Lung (tissue), 12 donors: ENCODE results near the gene PCSK6. TPM values are rescaled to one million over a fixed set of nuclear protein-coding genes. Genes with fewer than 3 reads are reported as not detected.

Source experiments
- ATAC-seq: fragments of 200-7000 bp; cut with Tn5 transposase; one replicate; pipeline ENCODE4 v1.9.1; 2020; ENCODE audit warnings: moderate number of reproducible peaks; ENCODE audit not compliant: insufficient read depth, low FRiP score
- DNase-seq, 3 donors: peaks; one replicate each; pipeline ENCODE4 v3.0.0-alpha.2; 2013 to 2017
- H3K27ac ChIP-seq, 2 donors: one replicate each; pipeline ENCODE4 v1.5.1; 2013; ENCODE audit warnings: mild to moderate bottlenecking in 2 of 2, moderate library complexity in 2 of 2, control low read depth in 1 of 2, inconsistent platforms in 1 of 2, low read depth in 1 of 2, low read length in 1 of 2
- H3K27me3 ChIP-seq, 3 donors: one replicate each; pipeline ENCODE4 v1.5.1; 2013; ENCODE audit warnings: low read length in 2 of 3; ENCODE audit not compliant: control insufficient read depth in 3 of 3, insufficient read depth in 3 of 3
- H3K36me3 ChIP-seq, 4 donors: one replicate each; pipeline ENCODE4 v1.5.1; 2013; ENCODE audit warnings: low read length in 4 of 4, mild to moderate bottlenecking in 1 of 4, moderate library complexity in 1 of 4; ENCODE audit not compliant: control insufficient read depth in 4 of 4, insufficient read depth in 4 of 4
- H3K4me1 ChIP-seq, 5 donors: one replicate each; pipeline ENCODE4 v1.5.1; 2013; ENCODE audit warnings: low read length in 5 of 5, mild to moderate bottlenecking in 2 of 5, moderate library complexity in 1 of 5; ENCODE audit not compliant: control insufficient read depth in 5 of 5, insufficient read depth in 5 of 5
- H3K4me3 ChIP-seq: one replicate; pipeline ENCODE4 v1.5.1; 2013; ENCODE audit warnings: mild to moderate bottlenecking, control low read depth, moderate library complexity
- H3K9ac ChIP-seq, 2 donors: one replicate each; pipeline ENCODE4 v1.5.1; 2013; ENCODE audit warnings: low read length in 2 of 2, control low read depth in 1 of 2; ENCODE audit not compliant: insufficient read depth in 1 of 2
- H3K9me3 ChIP-seq, 4 donors: one replicate each; pipeline ENCODE4 v1.5.1; 2013; ENCODE audit warnings: low read length in 3 of 4, mild to moderate bottlenecking in 1 of 4, moderate library complexity in 1 of 4; ENCODE audit not compliant: control insufficient read depth in 4 of 4, insufficient read depth in 3 of 4
- WGBS, 2 donors: extraction: QIAGEN DNeasy Blood & Tissue Kit; methylation state at CpG; one replicate each; pipeline ENCODE4 v1.1.7; 2013; 5-methylcytosine and 5-hydroxymethylcytosine counted together
- polyA plus RNA-seq, 2 donors: library from polyadenylated mRNA; stranded (reverse); fragments of 200-250 nt; gene quantifications; one replicate each; pipeline ENCODE4 v1.2.1, GENCODE V29; 2013
- total RNA-seq, 2 donors: library from RNA; depleted of rRNA in 1 of 2; stranded (reverse); fragments of >200 nt in 1 of 2; gene quantifications; one replicate each; pipeline ENCODE4 v1.2.1, GENCODE V29; 2014 to 2021
- TF ChIP-seq, protein P1 (sequence below): IDR thresholded peaks from 2 replicates; pipeline ENCODE4 v1.5.1; 2012; ENCODE audit warnings: mild to moderate bottlenecking; ENCODE audit errors: control extremely low read depth, extremely low read depth
- donor health status: control.
- donor health status: control.
- donor health status: Bipolar disorder and iron deficiency.
- donor health status: healthy.
- donor health status: DM: yes; HTN: yes; CAD: no.

PCSK6 gene
- total and polyA plus RNA-seq, 4 donors: 4.6 to 41.0 (median 8.4) TPM

GRCh38 chr15:101506491-101506890 is 17.0 kb upstream of the PCSK6 start:
- Histone ChIP-seq H3K4me3 (no peak overlapping the region), H3K27ac (no peak overlapping the region), H3K27me3 (no peaks in the 10 kb centered on the region), H3K9ac (no peak overlapping the region), H3K9me3 (no peaks in the 10 kb centered on the region), H3K4me1 (peaks cover 0 to 1% (median 0%) of the 10 kb centered on the region in 5 donors), H3K36me3 (no peaks in the 10 kb centered on the region)
- DNase-seq (no peak), ATAC-seq (no peak)
- 86 to 87% methylated on average over 8 of the region's 8 CpGs for WGBS, 2 donors
- TF ChIP-seq, protein P1, sequence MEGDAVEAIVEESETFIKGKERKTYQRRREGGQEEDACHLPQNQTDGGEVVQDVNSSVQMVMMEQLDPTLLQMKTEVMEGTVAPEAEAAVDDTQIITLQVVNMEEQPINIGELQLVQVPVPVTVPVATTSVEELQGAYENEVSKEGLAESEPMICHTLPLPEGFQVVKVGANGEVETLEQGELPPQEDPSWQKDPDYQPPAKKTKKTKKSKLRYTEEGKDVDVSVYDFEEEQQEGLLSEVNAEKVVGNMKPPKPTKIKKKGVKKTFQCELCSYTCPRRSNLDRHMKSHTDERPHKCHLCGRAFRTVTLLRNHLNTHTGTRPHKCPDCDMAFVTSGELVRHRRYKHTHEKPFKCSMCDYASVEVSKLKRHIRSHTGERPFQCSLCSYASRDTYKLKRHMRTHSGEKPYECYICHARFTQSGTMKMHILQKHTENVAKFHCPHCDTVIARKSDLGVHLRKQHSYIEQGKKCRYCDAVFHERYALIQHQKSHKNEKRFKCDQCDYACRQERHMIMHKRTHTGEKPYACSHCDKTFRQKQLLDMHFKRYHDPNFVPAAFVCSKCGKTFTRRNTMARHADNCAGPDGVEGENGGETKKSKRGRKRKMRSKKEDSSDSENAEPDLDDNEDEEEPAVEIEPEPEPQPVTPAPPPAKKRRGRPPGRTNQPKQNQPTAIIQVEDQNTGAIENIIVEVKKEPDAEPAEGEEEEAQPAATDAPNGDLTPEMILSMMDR: no peak

- Histone ChIP-seq H3K36me3 (no peaks in the 10 kb centered on the region), H3K27me3 (no peaks in the 10 kb centered on the region), H3K4me3 (no peak overlapping the region), H3K9me3 (no peaks in the 10 kb centered on the region), H3K9ac (no peak overlapping the region), H3K4me1 (peaks cover 0 to 4% (median 0%) of the 10 kb centered on the region in 5 donors), H3K27ac (no peak overlapping the region)
- 82% methylated on average over 18 of the region's 18 CpGs for WGBS, 2 donors
- TF ChIP-seq, protein P1: no peak
- no peak for DNase-seq
- ATAC-seq: no peak
Measured at GRCh38 chr15:101505610-101506337, 16.3 kb upstream of the PCSK6 start.

GRCh38 chr15:101504866-101505609 is 15.5 kb upstream of the PCSK6 start:
- peaks cover 0 to 4% (median 0%) of the 10 kb centered on the region in 5 donors for H3K4me1 ChIP-seq
- WGBS, 2 donors: 89 to 90% methylated on average over 17 of the region's 17 CpGs
- no peaks in the 10 kb centered on the region for H3K36me3 ChIP-seq
- no peak for DNase-seq
- H3K9ac ChIP-seq: no peak overlapping the region
- H3K4me3 ChIP-seq: no peak overlapping the region
- TF ChIP-seq, protein P1: no peak
- no peaks in the 10 kb centered on the region for H3K27me3 ChIP-seq
- no peaks in the 10 kb centered on the region for H3K9me3 ChIP-seq
- no peak for ATAC-seq
- no peak overlapping the region for H3K27ac ChIP-seq
